OCI-LY1 (cell line): ENCODE data around the gene TTLL5.
A peak's percentile ranks its signal among the peaks of the same experiment; 100 is the strongest.

ENCODE experiments used
- H2AFZ ChIP-seq: fragments of 200-600 bp; sonication (generic), shearing (Covaris generic); 2 replicates; pipeline ENCODE4 v1.6.0; 2014; ENCODE audit warnings: antibody characterized with exemption, mild to moderate bottlenecking, low read length
- H3F3A ChIP-seq: fragments of 200-600 bp; sonication (generic), shearing (Covaris generic); 2 replicates; pipeline ENCODE4 v1.6.0; 2014; ENCODE audit warnings: mild to moderate bottlenecking, antibody characterized with exemption, low read length, moderate library complexity; ENCODE audit not compliant: insufficient read depth
- H3K27ac ChIP-seq: fragments of 200-600 bp; sonication (generic); 2 replicates; pipeline ENCODE4 v1.5.1; 2014; ENCODE audit warnings: low read length, mixed run types, mild to moderate bottlenecking, low read depth; ENCODE audit not compliant: poor library complexity, severe bottlenecking
- H3K27me3 ChIP-seq: fragments of 200-600 bp; sonication (generic); 2 replicates; pipeline ENCODE4 v1.6.0; 2014; ENCODE audit warnings: antibody characterized with exemption, mild to moderate bottlenecking, low read length, moderate library complexity; ENCODE audit not compliant: insufficient read depth
- H3K36me3 ChIP-seq: fragments of 200-600 bp; sonication (generic); 2 replicates; pipeline ENCODE4 v1.6.1; 2014; ENCODE audit warnings: mild to moderate bottlenecking, antibody characterized with exemption, low read length, moderate library complexity, mixed read lengths; ENCODE audit not compliant: insufficient read depth
- H3K4me1 ChIP-seq: fragments of 200-600 bp; sonication (generic); 2 replicates; pipeline ENCODE4 v1.5.1; 2014; ENCODE audit warnings: mild to moderate bottlenecking, low read length, moderate library complexity; ENCODE audit not compliant: insufficient read depth, severe bottlenecking
- H3K4me2 ChIP-seq: fragments of 200-600 bp; sonication (generic), shearing (Covaris generic); 2 replicates; pipeline ENCODE4 v1.6.1; 2014; ENCODE audit warnings: low read length
- H3K4me3 ChIP-seq: fragments of 200-600 bp; sonication (generic); 2 replicates; pipeline ENCODE4 v1.5.1; 2014; ENCODE audit warnings: low read length, low read depth, mild to moderate bottlenecking, mixed read lengths; ENCODE audit not compliant: poor library complexity, severe bottlenecking
- H3K79me2 ChIP-seq: fragments of 200-600 bp; shearing (Covaris generic); 2 replicates; pipeline ENCODE4 v1.6.1; 2016; ENCODE audit warnings: mixed run types, low read length, mixed read lengths; ENCODE audit not compliant: insufficient read depth
- H3K9ac ChIP-seq: fragments of 200-600 bp; sonication (generic), shearing (Covaris generic); 2 replicates; pipeline ENCODE4 v1.6.1; 2014; ENCODE audit warnings: mild to moderate bottlenecking, low read length, mixed read lengths
- H3K9me2 ChIP-seq: fragments of 200-600 bp; sonication (generic), shearing (Covaris generic); 2 replicates; pipeline ENCODE4 v1.6.1; 2014; ENCODE audit warnings: low read depth, mild to moderate bottlenecking, low read length, mixed read lengths
- H3K9me3 ChIP-seq: fragments of 200-600 bp; shearing (Covaris generic); 2 replicates; pipeline ENCODE4 v1.6.1; 2014; ENCODE audit warnings: low read length, mixed read lengths
- H4K20me1 ChIP-seq: fragments of 200-600 bp; sonication (generic), shearing (Covaris generic); 2 replicates; pipeline ENCODE4 v1.6.0; 2016; ENCODE audit warnings: mild to moderate bottlenecking, low read length; ENCODE audit not compliant: insufficient read depth
- CTCF ChIP-seq: fragments of 200-600 bp; sonication (generic), shearing (Covaris generic); IDR thresholded peaks from 2 replicates; pipeline ENCODE4 v1.5.1; 2017; ENCODE audit warnings: mild to moderate bottlenecking, antibody characterized with exemption, low read length, moderate library complexity, mixed read lengths
- EZH2 ChIP-seq: fragments of 200-600 bp; sonication (generic), shearing (Covaris generic); IDR thresholded peaks from 2 replicates; pipeline ENCODE4 v1.8.0; 2017; ENCODE audit warnings: borderline replicate concordance, mixed run types, mild to moderate bottlenecking, antibody characterized with exemption, low read length, moderate library complexity, mixed read lengths

Gene TTLL5

DNA sequence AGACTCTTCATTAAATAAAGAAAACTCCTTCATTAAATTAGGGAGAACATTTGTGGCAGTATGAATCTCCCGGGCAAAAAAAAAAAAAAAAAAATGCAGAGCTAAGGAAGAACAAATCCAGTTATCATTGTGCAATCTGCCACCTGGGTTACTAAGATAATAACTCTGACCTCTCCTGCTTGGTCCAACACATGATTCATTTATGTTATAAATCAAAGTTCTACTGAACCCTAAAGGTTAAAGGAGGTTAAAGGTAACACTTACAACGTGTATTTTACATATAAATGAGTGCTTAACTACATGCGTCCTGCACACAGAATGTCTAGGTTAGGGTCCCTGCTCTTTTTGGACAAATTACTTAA, 316.5 kb downstream of the TTLL5 start:
- H3K4me2 ChIP-seq = no peak overlapping the region

GRCh38 chr14:75978249-75978731, 317.2 kb downstream of the TTLL5 start:
- Histone ChIP-seq H3K9me2 (no peaks in the 10 kb centered on the region), H3K27ac (no peak overlapping the region), H3K79me2 (no peaks in the 10 kb centered on the region), H3K4me2 (peak overlapping the region; percentile 40), H2AFZ (no peak overlapping the region), H4K20me1 (no peaks in the 10 kb centered on the region), H3K4me3 (no peak overlapping the region), H3F3A (no peaks in the 10 kb centered on the region), H3K36me3 (no peaks in the 10 kb centered on the region), H3K27me3 (no peaks in the 10 kb centered on the region), H3K9me3 (no peaks in the 10 kb centered on the region), H3K9ac (no peak overlapping the region), H3K4me1 (peaks cover 46% of the 10 kb centered on the region)
- TF ChIP-seq CTCF (no peak), EZH2 (no peak)

More for the DNA sequence above, 316.5 kb downstream of the TTLL5 start:
- Histone ChIP-seq H2AFZ (no peak overlapping the region), H4K20me1 (no peaks in the 10 kb centered on the region), H3K36me3 (no peaks in the 10 kb centered on the region), H3K9me2 (no peaks in the 10 kb centered on the region), H3K27ac (no peak overlapping the region), H3K79me2 (no peaks in the 10 kb centered on the region), H3K4me3 (no peak overlapping the region), H3F3A (no peaks in the 10 kb centered on the region), H3K9me3 (no peaks in the 10 kb centered on the region), H3K9ac (no peak overlapping the region), H3K4me1 (peaks cover 41% of the 10 kb centered on the region), H3K27me3 (no peaks in the 10 kb centered on the region)
- TF ChIP-seq EZH2 = no peak
- TF ChIP-seq CTCF = no peak

DNA sequence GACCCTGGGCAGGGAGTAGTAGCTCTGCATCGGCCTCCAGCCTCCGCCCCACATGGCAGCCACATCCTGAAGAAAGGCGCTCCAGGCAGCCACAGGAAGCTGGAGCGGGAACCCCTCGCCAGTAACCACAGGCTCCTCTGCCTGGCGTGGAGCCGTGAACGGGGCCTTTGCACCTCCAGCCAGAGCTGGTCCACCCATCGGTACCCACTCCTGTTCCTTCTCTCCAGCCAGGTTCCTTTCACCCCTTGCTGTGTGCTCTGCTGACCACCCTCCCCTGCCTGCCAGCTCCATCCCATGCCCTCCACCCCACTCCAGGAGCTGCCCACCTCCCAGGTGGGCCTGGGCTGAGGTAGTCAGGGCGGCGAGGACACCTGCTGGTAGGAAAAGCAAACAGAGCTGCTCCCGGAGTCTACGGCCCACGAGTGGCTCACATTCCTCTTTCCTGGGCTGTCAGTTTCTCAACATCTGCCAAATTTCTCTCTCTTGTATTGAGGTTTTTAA, 318.1 kb downstream of the TTLL5 start:
- H3K36me3 ChIP-seq = no peaks in the 10 kb centered on the region
- no peak overlapping the region for H3K9ac ChIP-seq

More for the DNA sequence above, 318.1 kb downstream of the TTLL5 start:
- peaks cover 46% of the 10 kb centered on the region for H3K4me1 ChIP-seq
- TF ChIP-seq CTCF (peak; percentile 78), EZH2 (no peak)
- no peaks in the 10 kb centered on the region for H3K79me2 ChIP-seq
- H3K27me3 ChIP-seq = no peaks in the 10 kb centered on the region
- no peaks in the 10 kb centered on the region for H3K9me3 ChIP-seq
- no peak overlapping the region for H2AFZ ChIP-seq
- H3K9me2 ChIP-seq = no peaks in the 10 kb centered on the region
- no peak overlapping the region for H3K27ac ChIP-seq
- H3K4me2 ChIP-seq = peak overlapping the region; percentile 8; the same call in 1 of the 2 replicates
- H3F3A ChIP-seq = no peaks in the 10 kb centered on the region
- no peaks in the 10 kb centered on the region for H4K20me1 ChIP-seq
- H3K4me3 ChIP-seq = no peak overlapping the region
